ENCODE measurements around the gene GMFB. TPM values are rescaled to one million over a fixed set of nuclear protein-coding genes. Genes with fewer than 3 reads are reported as not detected.
A peak's percentile ranks its signal among the peaks of the same experiment; 100 is the strongest.

The GMFB gene
- total and polyA plus RNA-seq, 9 of the 15 experiments (the other 6 are each of a cell fraction or from before 2014, with no cell fraction given) = 14.0 to 31.7 (median 20.5) TPM

DNA sequence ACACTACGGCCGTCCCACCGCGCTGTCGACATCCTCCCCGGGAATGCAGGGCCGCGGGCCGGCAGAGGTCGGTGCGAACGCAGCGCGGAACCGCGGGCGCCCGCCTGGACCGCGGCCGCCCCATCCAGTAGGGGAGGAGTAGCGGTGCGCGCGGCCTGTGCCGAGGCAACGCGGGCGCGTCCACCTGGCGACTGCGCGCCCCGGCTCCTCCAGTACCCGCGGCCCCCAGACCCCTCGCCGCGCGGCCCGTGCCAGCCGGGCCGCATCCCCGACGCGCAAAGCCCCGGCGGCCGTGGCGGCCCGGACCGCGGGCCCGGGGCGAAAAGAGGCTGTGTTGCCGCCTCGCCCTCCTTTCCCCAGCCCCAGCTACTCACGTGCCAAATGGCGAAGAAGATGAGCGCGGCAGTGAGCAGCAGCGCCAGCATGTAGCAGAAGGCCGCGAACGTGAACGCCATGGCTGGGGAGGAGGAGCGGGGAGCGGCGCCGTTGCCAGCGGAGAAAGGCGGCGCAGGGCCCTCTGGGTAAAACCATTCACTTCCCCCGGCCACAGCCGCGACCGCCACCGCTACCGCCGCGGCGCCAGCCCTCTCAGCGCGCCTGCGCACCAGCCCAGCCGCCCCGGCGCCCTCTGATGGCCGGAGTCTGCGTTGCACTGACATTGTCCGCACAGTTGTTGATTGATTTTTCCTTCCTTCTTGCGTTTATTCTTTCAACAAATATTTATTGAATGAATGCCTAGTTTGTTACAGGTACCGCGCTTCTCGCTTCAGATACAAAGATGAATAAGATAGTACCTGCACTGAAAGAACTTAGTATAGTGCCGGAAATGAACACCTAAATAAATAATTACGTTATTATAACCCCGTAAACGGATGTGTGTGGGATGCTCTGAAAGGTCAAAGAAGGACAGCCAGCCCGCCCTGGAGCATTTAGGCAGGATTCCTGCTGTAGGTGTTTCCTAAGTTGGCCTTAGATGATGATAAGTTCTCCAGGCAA lies 47.6 kb downstream of the GMFB start, which contains the start of gene CNIH1 (continued):
- TF ChIP-seq, protein P1, sequence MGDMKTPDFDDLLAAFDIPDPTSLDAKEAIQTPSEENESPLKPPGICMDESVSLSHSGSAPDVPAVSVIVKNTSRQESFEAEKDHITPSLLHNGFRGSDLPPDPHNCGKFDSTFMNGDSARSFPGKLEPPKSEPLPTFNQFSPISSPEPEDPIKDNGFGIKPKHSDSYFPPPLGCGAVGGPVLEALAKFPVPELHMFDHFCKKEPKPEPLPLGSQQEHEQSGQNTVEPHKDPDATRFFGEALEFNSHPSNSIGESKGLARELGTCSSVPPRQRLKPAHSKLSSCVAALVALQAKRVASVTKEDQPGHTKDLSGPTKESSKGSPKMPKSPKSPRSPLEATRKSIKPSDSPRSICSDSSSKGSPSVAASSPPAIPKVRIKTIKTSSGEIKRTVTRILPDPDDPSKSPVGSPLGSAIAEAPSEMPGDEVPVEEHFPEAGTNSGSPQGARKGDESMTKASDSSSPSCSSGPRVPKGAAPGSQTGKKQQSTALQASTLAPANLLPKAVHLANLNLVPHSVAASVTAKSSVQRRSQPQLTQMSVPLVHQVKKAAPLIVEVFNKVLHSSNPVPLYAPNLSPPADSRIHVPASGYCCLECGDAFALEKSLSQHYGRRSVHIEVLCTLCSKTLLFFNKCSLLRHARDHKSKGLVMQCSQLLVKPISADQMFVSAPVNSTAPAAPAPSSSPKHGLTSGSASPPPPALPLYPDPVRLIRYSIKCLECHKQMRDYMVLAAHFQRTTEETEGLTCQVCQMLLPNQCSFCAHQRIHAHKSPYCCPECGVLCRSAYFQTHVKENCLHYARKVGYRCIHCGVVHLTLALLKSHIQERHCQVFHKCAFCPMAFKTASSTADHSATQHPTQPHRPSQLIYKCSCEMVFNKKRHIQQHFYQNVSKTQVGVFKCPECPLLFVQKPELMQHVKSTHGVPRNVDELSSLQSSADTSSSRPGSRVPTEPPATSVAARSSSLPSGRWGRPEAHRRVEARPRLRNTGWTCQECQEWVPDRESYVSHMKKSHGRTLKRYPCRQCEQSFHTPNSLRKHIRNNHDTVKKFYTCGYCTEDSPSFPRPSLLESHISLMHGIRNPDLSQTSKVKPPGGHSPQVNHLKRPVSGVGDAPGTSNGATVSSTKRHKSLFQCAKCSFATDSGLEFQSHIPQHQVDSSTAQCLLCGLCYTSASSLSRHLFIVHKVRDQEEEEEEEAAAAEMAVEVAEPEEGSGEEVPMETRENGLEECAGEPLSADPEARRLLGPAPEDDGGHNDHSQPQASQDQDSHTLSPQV (IDR thresholded peaks at IDR 0.05) = peak; percentile 62; the same call in 1 of the 2 replicates
- TF ChIP-seq SIN3B (IDR thresholded peaks at IDR 0.05; ENCODE audit: low read depth) (peak; percentile 51; the same call in 1 of the 2 replicates), RFX1 (IDR thresholded peaks at IDR 0.05) (peak; percentile 21; the same call in 1 of the 2 replicates), ZNF589 (CRISPR knock-in tag; IDR thresholded peaks at IDR 0.05; ENCODE audit: low read depth) (peak; percentile 61; the same call in 1 of the 2 replicates), ETV1 (tag; conservative IDR thresholded peaks at IDR 0.05; ENCODE audit: low read depth) (peak; percentile 45; the same call in 1 of the 2 replicates), YY1 (IDR thresholded peaks at IDR 0.05; ENCODE audit: borderline replicate concordance in 1 of 3, control insufficient read depth in 1 of 3, extremely low read depth in 1 of 3, insufficient read depth in 3 of 3, insufficient read length in 1 of 3, insufficient replicate concordance in 2 of 3, low read depth in 1 of 3, low read length in 2 of 3) (peak in 2 of 3 experiments; percentile 63 to 68), RBM17 (IDR thresholded peaks at IDR 0.05; ENCODE audit: borderline replicate concordance, low read depth, low read length) (no peak), TBP (optimal IDR thresholded peaks at IDR 0.05; ENCODE audit: low read depth, low read length) (peak; percentile 88), SAP30 (IDR thresholded peaks at IDR 0.05; ENCODE audit: borderline replicate concordance, insufficient read depth, low read depth, low read length, poor library complexity, severe bottlenecking) (peak; percentile 72), CREB1 (IDR thresholded peaks at IDR 0.05) (0 out of 2 replicates have a peak, but pooled peaks have one; percentile 34), CREB1 (CRISPR knock-in tag; IDR thresholded peaks at IDR 0.05) (0 out of 2 replicates have a peak, but pooled peaks have one; percentile 24), ZNF263 (CRISPR knock-in tag; IDR thresholded peaks at IDR 0.05; ENCODE audit: borderline replicate concordance) (0 out of 2 replicates have a peak, but pooled peaks have one; percentile 21), EP400 (IDR thresholded peaks at IDR 0.05) (peak; percentile 44; the same call in 1 of the 2 replicates), SRF (CRISPR knock-in tag; IDR thresholded peaks at IDR 0.05) (0 out of 4 replicates have a peak, but pooled peaks of 1 of the 2 experiments have one; percentile 6), POLR2AphosphoS5 (IDR thresholded peaks at IDR 0.05; ENCODE audit: control insufficient read depth, insufficient read depth, low read depth, low read length) (peak; percentile 58; the same call in 1 of the 2 replicates)
- TF ChIP-seq, protein P2, sequence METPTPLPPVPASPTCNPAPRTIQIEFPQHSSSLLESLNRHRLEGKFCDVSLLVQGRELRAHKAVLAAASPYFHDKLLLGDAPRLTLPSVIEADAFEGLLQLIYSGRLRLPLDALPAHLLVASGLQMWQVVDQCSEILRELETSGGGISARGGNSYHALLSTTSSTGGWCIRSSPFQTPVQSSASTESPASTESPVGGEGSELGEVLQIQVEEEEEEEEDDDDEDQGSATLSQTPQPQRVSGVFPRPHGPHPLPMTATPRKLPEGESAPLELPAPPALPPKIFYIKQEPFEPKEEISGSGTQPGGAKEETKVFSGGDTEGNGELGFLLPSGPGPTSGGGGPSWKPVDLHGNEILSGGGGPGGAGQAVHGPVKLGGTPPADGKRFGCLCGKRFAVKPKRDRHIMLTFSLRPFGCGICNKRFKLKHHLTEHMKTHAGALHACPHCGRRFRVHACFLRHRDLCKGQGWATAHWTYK (CRISPR knock-in tag; IDR thresholded peaks at IDR 0.05) = 0 out of 2 replicates have a peak, but pooled peaks have one; percentile 47
- TF ChIP-seq, protein P3, sequence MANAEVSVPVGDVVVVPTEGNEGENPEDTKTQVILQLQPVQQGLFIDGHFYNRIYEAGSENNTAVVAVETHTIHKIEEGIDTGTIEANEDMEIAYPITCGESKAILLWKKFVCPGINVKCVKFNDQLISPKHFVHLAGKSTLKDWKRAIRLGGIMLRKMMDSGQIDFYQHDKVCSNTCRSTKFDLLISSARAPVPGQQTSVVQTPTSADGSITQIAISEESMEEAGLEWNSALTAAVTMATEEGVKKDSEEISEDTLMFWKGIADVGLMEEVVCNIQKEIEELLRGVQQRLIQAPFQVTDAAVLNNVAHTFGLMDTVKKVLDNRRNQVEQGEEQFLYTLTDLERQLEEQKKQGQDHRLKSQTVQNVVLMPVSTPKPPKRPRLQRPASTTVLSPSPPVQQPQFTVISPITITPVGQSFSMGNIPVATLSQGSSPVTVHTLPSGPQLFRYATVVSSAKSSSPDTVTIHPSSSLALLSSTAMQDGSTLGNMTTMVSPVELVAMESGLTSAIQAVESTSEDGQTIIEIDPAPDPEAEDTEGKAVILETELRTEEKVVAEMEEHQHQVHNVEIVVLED (CRISPR knock-in tag; IDR thresholded peaks at IDR 0.05) = 0 out of 2 replicates have a peak, but pooled peaks have one; percentile 31
